NCI-H1048 (cell line): ENCODE measurements around the gene ZFYVE28.

ENCODE experiments used
- DNase-seq: peaks from one replicate; lab custom pipeline; 2025; lab: John Stamatoyannopoulos, UW

ZFYVE28 gene

DNA sequence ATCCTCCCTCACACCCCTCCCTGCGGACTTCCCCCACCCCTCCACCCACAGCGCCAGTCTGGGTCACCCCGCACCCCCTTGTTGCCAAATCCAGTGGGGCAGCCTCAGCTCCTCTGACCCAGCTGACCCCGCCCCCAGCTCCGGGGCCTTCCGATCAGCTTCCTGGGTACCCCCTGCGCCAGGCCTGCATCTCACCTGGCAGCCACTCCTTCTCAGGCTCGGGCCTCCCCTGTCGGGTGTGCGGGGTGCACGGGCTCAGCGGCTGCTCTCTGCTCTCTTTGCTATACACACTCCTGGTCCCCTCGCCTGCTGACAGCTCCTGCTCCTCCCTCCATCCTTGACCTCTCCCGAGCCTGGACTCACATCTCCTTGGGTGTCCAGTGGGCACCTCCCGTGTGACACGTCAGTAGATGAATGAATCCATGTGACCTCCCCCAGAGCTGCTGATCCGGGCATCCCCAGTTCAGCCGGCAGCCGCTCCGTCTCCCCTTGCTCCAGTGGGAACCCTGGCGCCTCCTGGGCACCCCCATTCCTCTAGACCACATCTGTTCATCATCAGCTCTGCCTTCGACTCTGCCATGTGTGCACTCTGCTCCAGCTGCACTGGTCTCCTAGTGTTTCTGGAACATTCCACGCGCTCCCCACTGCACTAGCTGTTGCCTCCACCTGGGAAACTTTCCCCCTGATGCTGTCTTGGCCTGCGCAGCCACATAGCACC lies 10.2 kb upstream of the ZFYVE28 start:
- DNase-seq, result no peak

DNA sequence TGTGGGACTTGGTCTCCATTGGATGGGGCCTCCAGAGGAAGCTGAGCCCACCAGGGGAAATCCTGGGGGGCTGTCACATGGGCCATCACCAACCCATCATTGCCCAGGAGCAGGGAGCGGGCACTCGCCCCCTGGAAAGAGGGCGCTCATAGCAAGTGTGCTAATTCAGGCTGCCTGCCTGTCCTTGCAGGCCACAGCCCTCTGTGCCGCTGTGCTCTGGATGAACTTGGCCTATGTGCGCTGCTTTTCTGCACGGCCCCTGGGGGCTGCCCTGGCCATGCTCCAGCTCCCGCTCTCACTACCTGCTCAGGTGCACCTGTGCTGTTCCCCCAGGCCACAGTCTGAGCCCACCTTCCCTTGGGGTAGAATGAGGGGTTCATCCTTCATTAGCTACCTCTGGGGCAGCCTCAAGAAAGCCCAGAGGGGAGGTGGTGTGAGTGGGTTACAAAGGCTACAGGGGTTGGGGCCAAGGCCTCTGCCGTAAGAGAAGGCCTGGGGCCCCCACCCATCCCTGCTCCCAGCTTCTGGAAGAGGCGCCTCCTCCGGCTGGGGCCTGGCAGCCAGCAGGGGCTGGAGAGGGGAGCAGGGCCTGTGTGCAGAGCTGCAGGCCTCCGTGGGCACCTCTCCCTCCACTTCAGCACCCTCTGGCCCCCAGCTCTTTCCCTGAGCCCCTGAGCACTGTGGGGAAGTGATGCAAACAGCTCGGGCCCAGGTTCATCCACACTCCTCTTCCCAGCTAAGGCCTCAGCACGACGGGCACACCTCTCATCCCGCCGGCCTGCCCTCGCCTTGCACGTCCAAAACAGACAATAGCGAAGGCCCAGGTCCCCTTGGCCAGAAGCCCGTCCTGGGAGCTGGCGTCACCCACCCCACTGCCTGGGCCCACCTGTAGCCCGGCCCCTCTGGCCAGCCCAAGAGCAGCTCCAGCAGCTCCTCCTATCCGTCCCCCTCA lies 9.2 kb upstream of the ZFYVE28 start:
- no peak for DNase-seq

DNA sequence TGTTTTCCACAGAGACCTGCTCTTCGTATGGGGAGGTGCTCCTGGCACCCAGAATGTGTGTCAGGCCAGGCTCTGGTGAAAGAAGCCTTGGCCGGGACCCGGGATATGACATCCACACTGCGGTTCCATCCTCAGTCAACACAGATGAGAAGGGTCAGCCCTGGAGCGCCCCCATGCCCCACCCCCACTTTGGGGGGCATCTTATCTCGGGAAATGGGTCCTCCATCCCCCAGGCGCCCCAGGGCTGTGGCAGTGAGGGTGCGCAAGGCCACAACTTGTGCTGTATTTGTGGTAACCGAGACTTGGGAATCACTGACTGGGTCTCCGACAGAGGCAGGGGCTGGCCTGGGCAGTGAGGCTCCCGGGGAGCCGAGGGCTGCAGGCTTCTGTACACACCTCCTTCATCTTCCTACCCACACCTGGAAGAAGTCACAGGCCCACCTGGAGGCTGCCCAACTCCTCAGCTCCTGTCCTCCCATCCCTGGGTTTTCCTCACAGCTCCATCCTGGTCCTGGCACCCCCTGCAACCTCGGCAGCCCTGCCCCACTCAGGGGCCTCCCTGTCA lies 8.3 kb upstream of the ZFYVE28 start:
- DNase-seq, result no peak

DNA sequence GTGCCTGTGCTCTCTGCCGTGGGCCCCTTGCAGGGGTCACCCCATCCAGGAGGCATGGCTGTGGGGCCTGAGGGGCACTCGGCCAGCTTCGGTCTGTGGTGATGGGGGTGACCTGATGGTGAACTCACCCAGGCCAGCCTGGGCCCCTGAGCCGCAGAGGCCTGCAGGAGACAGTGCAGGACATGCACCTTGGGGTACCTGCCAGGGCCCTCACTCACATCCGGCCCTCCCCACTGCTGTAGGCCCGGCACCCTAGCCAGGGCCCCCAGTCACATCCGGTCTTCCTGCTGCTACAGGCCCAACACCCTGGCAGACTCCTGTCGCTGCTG lies 7.6 kb upstream of the ZFYVE28 start:
- no peak for DNase-seq

DNA sequence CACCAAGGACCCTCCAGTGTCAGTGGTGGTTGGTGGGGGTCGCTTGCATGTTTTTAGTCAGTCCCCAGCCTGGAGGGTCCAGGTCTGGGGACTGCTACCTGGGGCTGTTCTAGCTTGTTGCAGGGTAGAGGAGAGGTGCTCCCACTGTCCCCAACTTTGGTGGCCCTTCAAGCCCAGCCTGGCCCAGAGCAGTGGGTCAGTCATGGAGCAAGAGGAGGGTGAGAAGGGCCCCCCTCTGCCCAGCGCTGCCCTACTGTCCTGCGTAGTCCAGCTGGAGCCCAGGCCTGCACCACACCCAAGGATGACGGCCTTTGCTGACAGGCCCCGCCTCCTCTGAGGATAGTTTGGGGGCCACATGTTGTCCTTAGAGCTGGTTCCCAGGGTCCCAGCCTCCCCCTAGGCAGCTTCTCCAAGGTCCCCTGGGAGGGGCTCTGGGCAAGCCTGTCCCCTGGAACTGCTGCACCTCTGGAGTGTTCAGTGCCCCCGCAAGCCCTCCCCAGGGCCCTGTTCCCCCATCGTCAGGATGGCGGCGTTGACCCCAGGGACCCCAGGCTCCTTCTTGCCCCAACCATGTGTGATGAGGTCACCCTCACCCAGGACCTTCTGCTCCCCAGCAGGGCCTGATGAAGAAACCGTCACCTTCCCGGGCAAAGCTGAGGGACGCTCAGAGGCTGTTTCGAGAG lies 7.1 kb upstream of the ZFYVE28 start:
- no peak for DNase-seq

DNA sequence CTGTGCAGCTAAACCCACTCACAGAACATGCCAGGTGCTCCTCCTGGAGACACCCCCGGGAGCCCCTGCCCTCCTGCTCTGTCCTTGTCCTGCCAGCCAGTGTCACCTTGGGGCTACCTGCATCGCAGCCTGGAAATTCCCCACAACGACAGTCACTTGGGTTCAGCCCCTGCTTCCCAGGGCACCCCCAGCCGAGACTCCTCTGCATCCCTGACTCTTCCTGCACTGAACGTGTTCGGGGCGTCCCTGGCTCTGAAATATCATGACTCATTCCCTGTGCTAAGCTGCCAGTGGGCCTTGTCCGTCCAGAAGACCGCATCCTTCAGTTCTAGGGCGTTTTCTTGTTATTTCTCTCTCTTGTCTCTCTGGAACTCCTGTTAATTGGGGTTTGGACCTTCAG lies 6.1 kb upstream of the ZFYVE28 start:
- no peak for DNase-seq

DNA sequence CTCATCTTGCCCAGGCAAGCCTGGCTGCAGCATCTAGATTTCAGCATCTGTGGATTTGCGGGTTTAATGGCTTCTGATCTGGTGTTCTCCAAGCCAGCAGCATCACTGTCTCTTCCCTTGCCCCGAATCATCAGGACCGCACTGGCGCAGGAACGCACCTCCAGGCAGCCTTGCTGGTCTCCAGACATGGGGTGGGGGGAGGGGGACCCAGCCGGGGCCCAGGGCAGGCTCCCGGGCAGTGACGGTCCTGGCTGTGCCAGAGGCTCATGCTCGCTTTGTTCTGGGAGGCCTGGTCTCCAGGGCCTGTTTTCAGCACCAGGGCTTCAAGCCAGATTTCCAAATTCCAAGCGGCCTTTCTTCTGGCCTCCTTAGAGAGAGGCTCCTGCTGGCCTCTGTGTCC lies 5.2 kb upstream of the ZFYVE28 start:
- DNase-seq, result no peak

DNA sequence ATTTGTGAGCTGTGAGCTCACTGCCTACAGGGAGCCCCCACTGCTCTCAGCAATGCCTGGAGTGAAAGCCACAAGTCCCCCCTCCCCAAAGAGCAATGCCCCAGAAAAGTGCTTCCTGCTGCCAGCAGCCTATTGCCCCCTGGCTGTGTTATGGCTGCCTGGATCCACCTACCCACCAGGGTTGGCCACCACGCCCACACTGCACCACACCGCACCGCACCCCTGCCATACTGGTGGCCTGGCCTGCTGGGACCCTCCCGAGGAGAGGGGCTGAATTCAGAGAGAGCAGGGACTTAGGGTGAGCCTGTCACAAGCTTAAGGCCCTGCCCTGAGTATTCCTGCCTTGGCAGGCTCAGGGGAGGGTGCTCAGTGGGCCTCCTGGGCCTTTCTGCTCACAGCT lies 4.6 kb upstream of the ZFYVE28 start:
- no peak for DNase-seq

DNA sequence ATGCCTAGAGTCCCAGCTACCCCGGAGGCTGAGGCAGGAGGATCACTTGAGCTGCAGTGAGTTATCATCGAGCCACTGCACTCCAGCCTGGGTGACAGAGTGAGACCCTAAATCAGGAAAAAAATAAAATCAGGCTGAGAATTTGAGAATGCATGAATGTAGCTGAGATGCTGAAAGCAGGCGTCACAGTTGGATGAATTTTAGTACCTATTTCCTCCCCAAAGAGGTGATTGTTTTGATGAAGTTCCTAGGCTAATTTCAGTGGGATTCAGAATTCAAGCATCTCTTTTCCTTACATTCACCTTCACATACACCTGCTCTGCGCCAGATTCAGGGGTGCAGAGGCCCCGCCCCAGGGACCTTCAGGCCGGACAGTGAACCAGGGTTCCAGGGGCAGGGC lies 3.5 kb upstream of the ZFYVE28 start:
- no peak for DNase-seq

DNA sequence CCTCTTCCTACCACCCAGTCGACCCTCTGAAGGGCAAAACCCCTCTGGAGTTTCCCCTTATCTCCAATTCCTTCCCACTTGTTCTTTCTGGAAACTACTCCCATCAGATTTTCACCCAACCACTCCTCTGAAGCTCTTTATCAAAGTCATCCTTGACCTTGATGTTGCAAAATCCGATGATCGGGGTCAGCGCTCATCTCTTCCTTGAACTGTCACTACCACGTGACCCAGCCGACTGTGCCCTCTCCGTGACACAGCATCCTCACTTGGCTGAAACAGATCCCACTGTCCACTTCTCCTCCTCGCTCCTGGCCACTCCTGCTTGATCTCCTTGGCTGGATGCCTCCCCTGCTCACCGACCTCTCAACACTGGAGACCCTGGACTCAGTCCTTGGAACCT lies 1.4 kb upstream of the ZFYVE28 start:
- no peak for DNase-seq

DNA sequence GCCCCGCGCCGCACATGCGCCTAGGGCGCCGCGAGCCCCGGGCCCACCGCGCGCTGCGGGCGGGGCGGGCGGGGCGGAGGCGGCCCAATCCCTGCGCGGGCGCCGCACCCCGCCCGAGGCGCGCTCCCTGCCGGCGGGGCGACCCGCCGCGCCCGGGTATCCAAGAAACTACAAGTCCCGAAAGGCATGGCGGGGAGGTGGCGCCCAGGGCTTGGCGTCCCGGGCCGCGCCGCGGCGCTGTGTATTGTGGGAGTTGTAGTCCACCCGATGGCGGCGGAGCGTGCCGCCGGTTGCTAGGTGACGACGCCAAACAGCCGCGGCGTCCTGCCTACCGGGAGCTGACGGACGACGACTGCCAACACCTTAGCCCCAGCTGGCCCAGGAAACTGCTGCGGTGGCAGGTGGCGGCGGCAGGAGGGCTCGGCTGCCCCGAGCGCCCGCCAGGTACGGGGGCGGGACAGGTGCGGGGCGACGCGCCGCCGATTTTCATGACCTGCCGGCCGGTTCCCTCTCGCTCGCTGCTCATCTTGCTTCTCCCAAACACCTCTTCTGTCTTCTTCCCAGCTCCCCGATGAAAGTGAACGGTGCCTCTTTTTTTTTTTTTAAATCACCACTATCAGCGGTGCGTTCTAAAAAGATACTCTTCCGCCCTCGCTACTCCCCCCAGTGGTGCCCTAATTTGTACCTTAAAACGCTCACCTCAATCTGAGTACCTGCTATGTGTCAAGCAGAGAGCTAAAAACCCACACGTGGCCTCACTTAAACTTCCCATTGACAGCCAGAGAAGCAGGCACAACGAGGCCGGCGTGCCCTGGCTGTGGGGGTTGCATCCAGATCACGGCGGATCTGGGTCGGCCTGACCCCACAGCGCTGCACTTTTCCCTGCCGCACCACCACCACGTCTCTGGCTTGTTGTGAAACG lies 466 bp upstream of the ZFYVE28 start, which contains the start of gene CFAP99:
CFAP99 (plus strand) TSS at position 306 of the 922 bp plus-strand sequence.
- DNase-seq, result peak; percentile 89

DNA sequence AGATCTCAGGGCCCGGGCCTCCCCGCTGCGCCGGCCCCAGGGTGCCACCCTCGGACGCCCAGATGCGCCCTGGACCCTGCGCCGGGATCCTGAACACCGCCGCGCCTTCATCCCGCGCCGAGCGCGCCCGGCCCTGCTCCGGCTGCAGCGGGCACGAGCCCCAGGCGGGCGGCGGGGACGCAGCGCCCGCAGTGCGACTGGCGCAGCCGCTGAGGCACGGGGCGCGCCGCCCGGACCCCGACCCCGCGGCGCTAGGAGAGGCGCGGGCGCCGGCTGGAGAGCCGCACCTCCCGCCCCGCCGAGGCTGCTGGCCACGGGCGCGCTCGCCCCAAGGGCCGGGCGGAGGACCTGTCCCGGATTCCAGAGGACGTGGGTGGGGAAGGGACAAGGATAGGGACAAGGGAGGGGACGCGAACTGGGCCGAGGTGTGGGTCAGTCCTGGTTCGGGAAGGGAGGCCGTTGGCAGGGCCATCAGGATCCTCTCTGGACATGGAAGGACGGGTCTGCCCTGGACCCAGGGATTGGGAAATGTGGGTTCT lies 1.1 kb downstream of the ZFYVE28 start:
- DNase-seq, result no peak

DNA sequence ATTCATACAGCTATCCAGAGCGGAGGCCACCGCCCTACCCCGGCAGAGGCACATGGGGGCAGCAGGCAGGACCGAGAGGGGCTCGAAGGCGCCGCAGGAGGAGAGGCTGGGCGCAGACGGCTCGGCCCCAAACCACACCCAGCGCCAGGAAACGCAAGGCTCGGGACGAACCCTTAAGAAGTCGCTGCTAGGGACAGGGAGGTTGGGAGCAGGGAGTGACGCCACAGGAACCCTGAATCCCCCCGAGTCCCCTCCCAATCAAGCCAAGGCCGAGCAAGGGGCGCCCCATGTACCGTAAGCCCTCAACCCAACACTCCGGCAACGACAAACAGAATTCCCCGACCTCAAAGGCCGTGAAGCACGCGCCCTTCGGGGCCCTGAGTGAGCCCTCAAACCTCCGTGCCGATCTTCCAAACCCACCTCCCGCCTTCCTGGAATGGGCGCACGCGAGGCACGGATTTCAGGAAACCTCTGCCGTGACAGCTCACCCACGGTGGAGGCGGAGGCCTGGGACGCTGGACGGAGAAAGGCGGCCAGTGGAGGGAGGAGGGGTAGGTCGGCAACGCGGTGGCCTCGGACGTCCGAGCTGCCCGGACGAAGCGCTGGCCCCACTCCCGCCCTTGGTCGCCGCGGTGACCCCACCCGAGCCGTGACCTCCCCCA lies 1.8 kb downstream of the ZFYVE28 start:
- DNase-seq, result no peak

DNA sequence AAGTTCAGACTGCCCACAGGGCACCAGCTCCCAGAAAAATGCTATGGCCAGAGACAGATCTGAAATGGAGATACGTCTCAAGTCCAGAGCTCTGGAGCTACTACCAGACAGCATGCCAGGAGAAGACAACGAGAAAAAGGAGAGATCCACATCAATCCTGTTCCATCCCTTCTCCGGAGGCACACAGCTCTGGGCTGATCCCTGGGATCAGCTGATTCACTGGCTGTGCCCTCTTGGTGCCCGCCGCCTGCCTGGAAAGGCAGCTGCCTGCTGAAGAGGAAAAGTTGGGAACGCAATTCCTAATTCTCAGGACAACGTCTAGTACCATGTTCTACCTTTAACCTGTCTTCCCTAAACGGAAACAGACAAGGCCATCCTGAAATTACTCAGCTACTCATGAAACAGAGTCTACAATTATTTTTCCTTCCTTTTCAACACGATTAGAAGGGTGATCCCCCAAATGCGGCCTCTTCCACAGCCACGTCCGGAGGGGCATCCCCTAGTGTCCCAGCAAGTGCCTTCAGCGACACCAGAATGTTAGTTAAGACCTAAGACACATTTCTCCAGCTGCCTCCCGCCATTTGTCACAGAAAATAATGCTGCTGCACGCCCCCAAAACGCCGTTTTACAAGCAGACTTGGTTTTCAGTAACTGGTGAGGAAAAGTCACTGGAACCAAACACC lies 2.4 kb downstream of the ZFYVE28 start:
- DNase-seq, result no peak

DNA sequence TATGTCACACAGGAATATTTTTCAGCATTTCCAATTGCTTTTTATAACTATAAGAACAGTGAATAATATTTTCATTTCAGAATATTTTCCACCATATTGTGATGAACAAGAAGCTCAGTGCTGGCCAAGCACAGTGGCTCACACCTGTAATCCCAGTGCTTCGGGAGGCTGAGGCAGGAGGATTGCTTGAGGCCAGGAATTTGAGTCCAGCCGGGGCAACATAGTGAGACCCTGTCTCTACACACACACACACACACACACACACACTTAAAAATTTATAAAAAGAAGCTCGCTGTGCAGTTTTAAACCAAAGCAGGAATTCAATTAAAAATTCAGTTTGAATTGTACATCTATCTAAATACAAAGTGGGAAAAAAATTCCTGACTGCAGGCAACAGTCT lies 3.2 kb downstream of the ZFYVE28 start:
- DNase-seq, result no peak

DNA sequence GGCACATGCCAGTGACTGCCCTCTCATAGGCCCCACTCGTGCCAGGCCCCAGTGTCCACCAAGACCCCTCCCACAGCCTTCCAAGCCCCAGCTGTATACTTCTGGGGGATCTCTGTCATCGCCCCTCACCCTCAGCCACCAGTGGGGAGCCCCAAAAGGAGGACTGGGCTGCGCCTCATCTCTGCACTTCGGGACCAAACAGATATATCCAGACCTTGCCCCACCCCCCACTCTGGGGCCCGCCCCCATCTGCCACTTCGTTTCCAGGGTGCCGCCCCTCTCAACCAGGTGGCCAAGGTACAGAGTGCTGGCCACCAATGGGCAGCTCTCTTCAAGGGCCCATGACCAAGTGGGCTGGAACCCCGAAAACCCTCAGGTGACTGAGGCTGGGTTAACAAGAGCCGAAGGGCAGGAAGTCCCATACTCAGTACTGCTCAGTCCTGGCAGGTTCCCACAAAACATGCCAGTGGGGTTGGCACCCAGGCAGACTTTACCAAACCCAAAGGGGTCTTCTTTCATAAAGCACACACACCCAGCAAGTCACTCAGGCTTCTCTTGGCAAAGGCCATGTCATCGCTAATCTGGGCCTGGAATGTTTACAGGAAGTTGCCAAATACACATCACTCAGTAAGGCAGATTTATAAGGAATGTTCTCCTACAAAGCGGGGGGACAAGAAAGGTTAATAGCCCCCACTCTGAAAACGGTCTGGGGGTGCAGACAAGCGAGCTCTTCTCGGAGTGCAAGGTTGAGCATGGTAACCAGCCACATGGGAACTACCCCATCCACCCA lies 4.4 kb downstream of the ZFYVE28 start:
- no peak for DNase-seq

DNA sequence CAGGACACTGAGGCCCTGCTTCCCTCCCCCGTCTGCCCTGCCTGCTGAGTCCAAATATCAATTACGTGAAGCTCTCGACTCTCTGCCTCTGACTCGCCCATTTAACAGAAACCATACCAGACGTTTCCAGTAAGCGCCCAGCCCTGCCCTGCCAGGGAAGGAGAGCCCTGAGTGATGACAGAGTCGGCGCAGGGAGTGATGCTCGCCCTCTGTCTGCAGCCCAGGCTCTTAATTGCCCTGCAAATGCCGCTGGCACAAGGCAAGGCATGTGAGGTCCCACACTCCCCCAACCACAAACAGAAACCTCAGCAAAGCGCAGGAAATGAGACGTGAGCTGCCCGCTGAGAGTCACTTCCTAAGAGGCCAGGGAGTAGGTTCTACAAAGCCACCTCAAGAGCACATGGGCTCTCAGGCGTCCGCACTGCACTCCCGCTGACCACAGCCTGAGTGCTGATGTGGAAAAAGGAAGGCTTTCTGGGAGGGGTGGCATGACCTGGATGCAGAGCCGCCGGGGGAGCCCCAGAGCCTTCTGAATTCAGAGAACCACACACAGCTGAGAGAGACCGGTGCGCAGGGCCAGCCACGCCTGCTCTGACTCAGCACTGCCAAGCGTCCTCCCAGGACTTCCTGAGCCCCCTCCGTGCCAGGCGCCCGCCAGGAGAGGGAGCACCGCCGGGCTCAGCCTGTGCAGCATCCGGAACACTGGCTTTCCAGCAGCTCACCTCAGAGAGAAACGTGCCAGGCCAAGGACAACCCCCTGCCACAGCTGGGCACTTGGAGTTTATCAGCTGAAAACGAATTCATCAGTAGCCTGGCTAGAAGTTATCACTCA lies 5.3 kb downstream of the ZFYVE28 start:
- no peak for DNase-seq

DNA sequence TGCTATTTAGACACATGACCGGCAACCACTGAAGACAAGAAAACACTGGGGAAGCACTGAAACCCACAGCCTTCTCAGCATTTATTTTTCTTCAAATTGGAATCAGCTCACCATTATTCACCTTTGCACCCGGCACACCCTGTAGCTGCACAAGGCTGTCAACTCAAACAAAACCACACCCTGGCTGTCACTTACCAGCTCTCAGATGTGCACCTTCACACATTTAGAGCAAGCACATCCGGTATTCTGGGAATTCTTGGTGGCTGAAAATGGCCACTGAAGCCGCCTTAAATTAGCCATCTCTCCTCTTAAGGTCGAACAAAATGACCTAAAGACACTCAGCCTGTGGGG lies 5.9 kb downstream of the ZFYVE28 start:
- no peak for DNase-seq
